HCT116 (cell line): ENCODE results near the gene NCCRP1.

Experiments used
- EZH2phosphoT487 ChIP-seq: fragments of 200-600 bp; IDR thresholded peaks from 2 replicates; pipeline ENCODE4 v1.6.1; 2018; ENCODE audit warnings: antibody characterized with exemption, borderline replicate concordance
- POLR2A ChIP-seq: IDR thresholded peaks from 2 replicates; pipeline ENCODE4 v1.7.0; 2011; ENCODE audit warnings: borderline replicate concordance; ENCODE audit not compliant: insufficient read depth, insufficient read length; ENCODE audit errors: extremely low read depth
- SP1 ChIP-seq: IDR thresholded peaks from 2 replicates; pipeline ENCODE4 v1.6.1; 2012; ENCODE audit warnings: low read depth
- TCF7L2 ChIP-seq: IDR thresholded peaks from 2 replicates; pipeline ENCODE4 v1.7.0; 2011; ENCODE audit warnings: borderline replicate concordance, inconsistent platforms; ENCODE audit not compliant: insufficient read depth, insufficient read length; ENCODE audit errors: extremely low read depth
- ZFX ChIP-seq: fragments of 450-650 bp; IDR thresholded peaks from 2 replicates; pipeline ENCODE4 v1.6.1; 2017
- TF ChIP-seq, protein P1 (sequence below), 3 experiments: fragments of 200-600 bp in 1 of 3; sonication (generic) in 1 of 3; IDR thresholded peaks in 2 of 3; conservative IDR thresholded peaks in 1 of 3; 2 replicates each; pipeline ENCODE4 v1.5.1; 2012 to 2017; ENCODE audit warnings: low read depth in 2 of 3, low read length in 2 of 3, antibody characterized with exemption in 1 of 3, borderline replicate concordance in 1 of 3, control low read depth in 1 of 3, mild to moderate bottlenecking in 1 of 3, mixed read lengths in 1 of 3, mixed run types in 1 of 3, moderate library complexity in 1 of 3; ENCODE audit not compliant: insufficient read depth in 1 of 3

- TF ChIP-seq POLR2A = no peak
- TF ChIP-seq, protein P1, sequence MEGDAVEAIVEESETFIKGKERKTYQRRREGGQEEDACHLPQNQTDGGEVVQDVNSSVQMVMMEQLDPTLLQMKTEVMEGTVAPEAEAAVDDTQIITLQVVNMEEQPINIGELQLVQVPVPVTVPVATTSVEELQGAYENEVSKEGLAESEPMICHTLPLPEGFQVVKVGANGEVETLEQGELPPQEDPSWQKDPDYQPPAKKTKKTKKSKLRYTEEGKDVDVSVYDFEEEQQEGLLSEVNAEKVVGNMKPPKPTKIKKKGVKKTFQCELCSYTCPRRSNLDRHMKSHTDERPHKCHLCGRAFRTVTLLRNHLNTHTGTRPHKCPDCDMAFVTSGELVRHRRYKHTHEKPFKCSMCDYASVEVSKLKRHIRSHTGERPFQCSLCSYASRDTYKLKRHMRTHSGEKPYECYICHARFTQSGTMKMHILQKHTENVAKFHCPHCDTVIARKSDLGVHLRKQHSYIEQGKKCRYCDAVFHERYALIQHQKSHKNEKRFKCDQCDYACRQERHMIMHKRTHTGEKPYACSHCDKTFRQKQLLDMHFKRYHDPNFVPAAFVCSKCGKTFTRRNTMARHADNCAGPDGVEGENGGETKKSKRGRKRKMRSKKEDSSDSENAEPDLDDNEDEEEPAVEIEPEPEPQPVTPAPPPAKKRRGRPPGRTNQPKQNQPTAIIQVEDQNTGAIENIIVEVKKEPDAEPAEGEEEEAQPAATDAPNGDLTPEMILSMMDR (IDR thresholded peaks at IDR 0.05 in 2 of 3, conservative IDR thresholded peaks at IDR 0.05 in 1 of 3; ENCODE audit: borderline replicate concordance in 1 of 3, insufficient read depth in 1 of 3, low read depth in 2 of 3, low read length in 2 of 3) = no peak
- no peak for TF ChIP-seq EZH2phosphoT487
- TF ChIP-seq TCF7L2 = no peak
- no peak for TF ChIP-seq ZFX
- TF ChIP-seq SP1 = no peak
Measured at GRCh38 chr19:39187552-39187943, 9.2 kb upstream of the NCCRP1 start.
